Gastroesophageal sphincter (tissue), 3 donors: ENCODE measurements around the gene STH.

ENCODE experiments used
- POLR2A ChIP-seq, 2 donors: fragments of 450-650 bp; IDR thresholded peaks; one replicate each; pipeline ENCODE4 v1.6.1; 2017; ENCODE audit warnings: antibody characterized with exemption in 2 of 2, mild to moderate bottlenecking in 2 of 2, moderate library complexity in 1 of 2
- TF ChIP-seq, protein P1 (sequence below), 4 experiments: fragments of 200-600 bp in 2 of 4; fragments of 450-650 bp in 2 of 4; sonication (generic) in 1 of 4; IDR thresholded peaks; one replicate each; pipeline ENCODE4 v1.5.1; 2017 to 2019; ENCODE audit warnings: antibody characterized with exemption in 4 of 4, mild to moderate bottlenecking in 2 of 4, moderate library complexity in 2 of 4

DNA sequence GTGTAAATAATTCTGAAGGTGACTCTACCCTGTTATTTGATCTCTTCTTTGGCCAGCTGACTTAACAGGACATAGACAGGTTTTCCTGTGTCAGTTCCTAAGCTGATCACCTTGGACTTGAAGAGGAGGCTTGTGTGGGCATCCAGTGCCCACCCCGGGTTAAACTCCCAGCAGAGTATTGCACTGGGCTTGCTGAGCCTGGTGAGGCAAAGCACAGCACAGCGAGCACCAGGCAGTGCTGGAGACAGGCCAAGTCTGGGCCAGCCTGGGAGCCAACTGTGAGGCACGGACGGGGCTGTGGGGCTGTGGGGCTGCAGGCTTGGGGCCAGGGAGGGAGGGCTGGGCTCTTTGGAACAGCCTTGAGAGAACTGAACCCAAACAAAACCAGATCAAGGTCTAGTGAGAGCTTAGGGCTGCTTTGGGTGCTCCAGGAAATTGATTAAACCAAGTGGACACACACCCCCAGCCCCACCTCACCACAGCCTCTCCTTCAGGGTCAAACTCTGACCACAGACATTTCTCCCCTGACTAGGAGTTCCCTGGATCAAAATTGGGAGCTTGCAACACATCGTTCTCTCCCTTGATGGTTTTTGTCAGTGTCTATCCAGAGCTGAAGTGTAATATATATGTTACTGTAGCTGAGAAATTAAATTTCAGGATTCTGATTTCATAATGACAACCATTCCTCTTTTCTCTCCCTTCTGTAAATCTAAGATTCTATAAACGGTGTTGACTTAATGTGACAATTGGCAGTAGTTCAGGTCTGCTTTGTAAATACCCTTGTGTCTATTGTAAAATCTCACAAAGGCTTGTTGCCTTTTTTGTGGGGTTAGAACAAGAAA, 5.1 kb downstream of the STH start:
- TF ChIP-seq, protein P1, sequence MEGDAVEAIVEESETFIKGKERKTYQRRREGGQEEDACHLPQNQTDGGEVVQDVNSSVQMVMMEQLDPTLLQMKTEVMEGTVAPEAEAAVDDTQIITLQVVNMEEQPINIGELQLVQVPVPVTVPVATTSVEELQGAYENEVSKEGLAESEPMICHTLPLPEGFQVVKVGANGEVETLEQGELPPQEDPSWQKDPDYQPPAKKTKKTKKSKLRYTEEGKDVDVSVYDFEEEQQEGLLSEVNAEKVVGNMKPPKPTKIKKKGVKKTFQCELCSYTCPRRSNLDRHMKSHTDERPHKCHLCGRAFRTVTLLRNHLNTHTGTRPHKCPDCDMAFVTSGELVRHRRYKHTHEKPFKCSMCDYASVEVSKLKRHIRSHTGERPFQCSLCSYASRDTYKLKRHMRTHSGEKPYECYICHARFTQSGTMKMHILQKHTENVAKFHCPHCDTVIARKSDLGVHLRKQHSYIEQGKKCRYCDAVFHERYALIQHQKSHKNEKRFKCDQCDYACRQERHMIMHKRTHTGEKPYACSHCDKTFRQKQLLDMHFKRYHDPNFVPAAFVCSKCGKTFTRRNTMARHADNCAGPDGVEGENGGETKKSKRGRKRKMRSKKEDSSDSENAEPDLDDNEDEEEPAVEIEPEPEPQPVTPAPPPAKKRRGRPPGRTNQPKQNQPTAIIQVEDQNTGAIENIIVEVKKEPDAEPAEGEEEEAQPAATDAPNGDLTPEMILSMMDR (IDR thresholded peaks at IDR 0.05): no peak
- no peak for TF ChIP-seq POLR2A (IDR thresholded peaks at IDR 0.05)
